COLO668 (cell line): ENCODE results near the gene TDRD9.
"Not testable (repeated sequence)": the region's sequence is repeated elsewhere in the genome, so short reads cannot be mapped to it uniquely, and the experiment has no call there.

Experiments used
- DNase-seq: peaks from one replicate; lab custom pipeline; 2025; ENCODE audit not compliant: unreplicated experiment; lab: John Stamatoyannopoulos, UW

Gene TDRD9

GRCh38 chr14:103928011-103928890, at the start of gene TDRD9:
TDRD9 (plus strand) TSS chr14:103928456; CDS start chr14:103928510, 54 bp downstream.
- no peak for DNase-seq

- DNase-seq, result no peak
Measured at GRCh38 chr14:103879118-103879569, 49.1 kb upstream of the TDRD9 start.

- DNase-seq, result peak; percentile 88
Measured at GRCh38 chr14:103879570-103880347, 48.5 kb upstream of the TDRD9 start.

- peak; percentile 69 for DNase-seq
Measured at GRCh38 chr14:103880348-103881267, 47.6 kb upstream of the TDRD9 start.

GRCh38 chr14:103881268-103882201, 46.7 kb upstream of the TDRD9 start:
- no peak for DNase-seq

- DNase-seq, result no peak
Measured at GRCh38 chr14:103882503-103883262, 45.6 kb upstream of the TDRD9 start.

GRCh38 chr14:103883263-103883523, 45.1 kb upstream of the TDRD9 start:
- DNase-seq, result no peak

- DNase-seq, result no peak
Measured at GRCh38 chr14:103884854-103885253, 43.4 kb upstream of the TDRD9 start.

- DNase-seq, result no peak
Measured at GRCh38 chr14:103885509-103885932, 42.7 kb upstream of the TDRD9 start.

- no peak for DNase-seq
Measured at GRCh38 chr14:103886304-103887169, 41.7 kb upstream of the TDRD9 start.

GRCh38 chr14:103887170-103887501, 41.1 kb upstream of the TDRD9 start:
- no peak for DNase-seq

GRCh38 chr14:103887557-103888115, 40.6 kb upstream of the TDRD9 start:
- no peak for DNase-seq

- not testable (repeated sequence) for DNase-seq
Measured at GRCh38 chr14:103889002-103889312, 39.3 kb upstream of the TDRD9 start.

GRCh38 chr14:103889313-103890051, 38.8 kb upstream of the TDRD9 start:
- DNase-seq, result peak; percentile 57

GRCh38 chr14:103890052-103890371, 38.2 kb upstream of the TDRD9 start:
- DNase-seq, result no peak

- DNase-seq, result no peak
Measured at GRCh38 chr14:103890821-103891666, 37.2 kb upstream of the TDRD9 start.

GRCh38 chr14:103891667-103892215, 36.5 kb upstream of the TDRD9 start:
- no peak for DNase-seq
